A549 (cell line): ENCODE measurements around the gene FAM20B. TPM values are rescaled to one million over a fixed set of nuclear protein-coding genes. Genes with fewer than 3 reads are reported as not detected.

Experiments used
- ATAC-seq, 2 experiments: fragments of 200-7000 bp in 1 of 2; fragments of >200 bp in 1 of 2; cut with Nextera tagmentation in 1 of 2; cut with Tn5 transposase in 1 of 2; 3 replicates each; pipeline versions ENCODE4 v1.8.0 to v1.9.1; 2018 to 2020; ENCODE audit warnings: mild to moderate bottlenecking in 1 of 2, moderate library complexity in 1 of 2
- CTCF ChIA-PET: fragments of 300-600 bp; sonication (Branson Sonifier 250); formaldehyde crosslinking; extraction: SDS; loops from one replicate; lab custom pipeline; 2021; ENCODE audit warnings: antibody characterized with exemption, inconsistent platforms; lab: Yijun Ruan, JAX
- POLR2A ChIA-PET: fragments of 350-600 bp; formaldehyde crosslinking; extraction: SDS; loops from one replicate; lab custom pipeline; 2021; ENCODE audit warnings: antibody characterized with exemption, inconsistent platforms; lab: Yijun Ruan, JAX
- DNase-seq, 2 experiments: peaks; one replicate each; pipeline versions ENCODE4 v3.0.0 to v3.0.0-alpha.2; 2011 to 2016; ENCODE audit warnings: low read depth in 1 of 2, low spot score in 1 of 2
- FAIRE-seq: peaks from 2 replicates; lab custom pipeline; 2011; peaks lifted over from hg19 to GRCh38; lab: Jason Lieb, UNC
- H3K27ac ChIP-seq, 2 experiments: fragments of >200 bp; sonication (Bioruptor Twin); formaldehyde crosslinking; 3 replicates each; pipeline ENCODE4 v1.5.1; 2016 to 2017
- H3K4me1 ChIP-seq: fragments of >200 bp; sonication (Bioruptor Twin); formaldehyde crosslinking; 3 replicates; pipeline ENCODE4 v1.6.1; 2016
- H3K4me2 ChIP-seq: fragments of >200 bp; sonication (Bioruptor Twin); formaldehyde crosslinking; 3 replicates; pipeline ENCODE4 v1.6.1; 2016
- H3K4me3 ChIP-seq: fragments of >200 bp; sonication (Bioruptor Twin); formaldehyde crosslinking; 3 replicates; pipeline ENCODE4 v1.5.1; 2016
- H3K9me3 ChIP-seq: fragments of >200 bp; sonication (Bioruptor Twin); formaldehyde crosslinking; 3 replicates; pipeline ENCODE4 v1.6.1; 2016
- ATOH8 ChIP-seq: fragments of 250-450 bp; sonication (Bioruptor Pico); IDR thresholded peaks from 2 replicates; pipeline ENCODE4 v1.5.0; 2020; ENCODE audit warnings: low read depth, mild to moderate bottlenecking, moderate library complexity
- CBX8 ChIP-seq: fragments of 200-600 bp; sonication (generic); IDR thresholded peaks from 2 replicates; pipeline ENCODE4 v1.6.1; 2016
- EHMT2 ChIP-seq: fragments of 200-600 bp; sonication (generic); IDR thresholded peaks from 2 replicates; pipeline ENCODE4 v1.6.1; 2016; ENCODE audit warnings: antibody characterized with exemption, low read depth, mild to moderate bottlenecking, moderate library complexity
- EP300 ChIP-seq, 2 experiments: fragments of >200 bp; sonication (Bioruptor Twin); formaldehyde crosslinking; IDR thresholded peaks; 2 replicates in 1 of 2; 3 replicates in 1 of 2; pipeline ENCODE4 v1.6.1; 2016 to 2017
- ESRRA ChIP-seq: fragments of 150-350 bp; IDR thresholded peaks from 2 replicates; pipeline ENCODE4 v1.6.1; 2014; ENCODE audit warnings: mild to moderate bottlenecking, low read length, borderline replicate concordance
- FOSB ChIP-seq: fragments of 250-450 bp; sonication (Bioruptor Pico); IDR thresholded peaks from 2 replicates; pipeline ENCODE4 v1.5.0; 2020; ENCODE audit warnings: mild to moderate bottlenecking, moderate library complexity
- FOXS1 ChIP-seq: fragments of 250-450 bp; sonication (Bioruptor Pico); IDR thresholded peaks from 2 replicates; pipeline ENCODE4 v1.5.0; 2020; ENCODE audit warnings: mild to moderate bottlenecking, moderate library complexity
- GATA3 ChIP-seq: IDR thresholded peaks from 2 replicates; pipeline ENCODE4 v1.6.1; 2012; ENCODE audit warnings: borderline replicate concordance
- HMGXB4 ChIP-seq: fragments of 250-450 bp; sonication (Bioruptor Pico); IDR thresholded peaks from 2 replicates; pipeline ENCODE4 v1.5.0; 2021; ENCODE audit warnings: mild to moderate bottlenecking, moderate library complexity, borderline replicate concordance
- KDM1A ChIP-seq: fragments of 200-600 bp; sonication (generic); IDR thresholded peaks from 2 replicates; pipeline ENCODE4 v1.6.1; 2016; ENCODE audit warnings: low read depth, mild to moderate bottlenecking
- MAFK ChIP-seq: fragments of 450-650 bp; IDR thresholded peaks from 2 replicates; pipeline ENCODE4 v1.6.1; 2014; ENCODE audit not compliant: partially characterized antibody
- NFE2L2 ChIP-seq: fragments of 150-350 bp; conservative IDR thresholded peaks from 2 replicates; pipeline ENCODE4 v1.6.1; 2014; ENCODE audit warnings: low read length
- NR3C1 ChIP-seq: fragments of >200 bp; sonication (Bioruptor Twin); formaldehyde crosslinking; IDR thresholded peaks from 3 replicates; pipeline ENCODE4 v1.6.1; 2017
- PBX3 ChIP-seq: IDR thresholded peaks from 2 replicates; pipeline ENCODE4 v1.6.1; 2012
- PHF8 ChIP-seq: fragments of 200-600 bp; sonication (generic); IDR thresholded peaks from 2 replicates; pipeline ENCODE4 v1.6.1; 2016; ENCODE audit warnings: low read depth, mild to moderate bottlenecking, antibody characterized with exemption, moderate library complexity, borderline replicate concordance
- POLR2AphosphoS2 ChIP-seq: conservative IDR thresholded peaks from 2 replicates; pipeline ENCODE4 v1.6.1; 2012; ENCODE audit warnings: low read length, improper control_type of control experiment, inconsistent platforms
- RARB ChIP-seq: fragments of 250-450 bp; sonication (Bioruptor Pico); IDR thresholded peaks from 2 replicates; pipeline ENCODE4 v1.8.0; 2021; ENCODE audit warnings: mild to moderate bottlenecking, moderate library complexity
- RCOR1 ChIP-seq: fragments of 150-350 bp; IDR thresholded peaks from 2 replicates; pipeline ENCODE4 v1.6.1; 2014; ENCODE audit warnings: antibody characterized with exemption, low read length, low read depth
- SMC3 ChIP-seq: fragments of >200 bp; sonication (Bioruptor Twin); formaldehyde crosslinking; IDR thresholded peaks from 3 replicates; pipeline ENCODE4 v1.6.1; 2018; ENCODE audit warnings: inconsistent platforms
- ZC3H11A ChIP-seq: fragments of 450-650 bp; IDR thresholded peaks from 2 replicates; pipeline ENCODE4 v1.6.1; 2014; ENCODE audit warnings: antibody characterized with exemption, mild to moderate bottlenecking
- ZFP36 ChIP-seq: fragments of 450-650 bp; IDR thresholded peaks from 2 replicates; pipeline ENCODE4 v1.6.1; 2014; ENCODE audit warnings: borderline replicate concordance; ENCODE audit not compliant: partially characterized antibody
- ZSCAN20 ChIP-seq: fragments of 250-450 bp; sonication (Bioruptor Pico); IDR thresholded peaks from 2 replicates; pipeline ENCODE4 v1.8.0; 2022; ENCODE audit warnings: mild to moderate bottlenecking, moderate library complexity
- WGBS: methylation state at CpG from one replicate; pipeline ENCODE4 v1.1.6; 2017; ENCODE audit errors: missing lambda C conversion rate; 5-methylcytosine and 5-hydroxymethylcytosine counted together
- polyA plus RNA-seq, 4 experiments: library from polyadenylated mRNA; depleted of rRNA in 3 of 4; stranded (reverse); fragments of >200 nt; fragmentation: RNase III in 1 of 4; extraction: RNeasy Plus Mini Kit Qiagen cat#74134 plus additional on column Dnase treatment in 1 of 4; gene quantifications; 2 replicates in 3 of 4; 3 replicates in 1 of 4; pipeline ENCODE4 v1.2.3, GENCODE V29; 2011 to 2017
- TF ChIP-seq, protein P1 (sequence below): fragments of >200 bp; sonication (Bioruptor Twin); formaldehyde crosslinking; IDR thresholded peaks from 3 replicates; pipeline ENCODE4 v1.5.1; 2016
- TF ChIP-seq, protein P2 (sequence below): IDR thresholded peaks from 2 replicates; pipeline ENCODE4 v1.6.1; 2012
- TF ChIP-seq, protein P3 (sequence below): fragments of 450-650 bp; IDR thresholded peaks from 2 replicates; pipeline ENCODE4 v1.6.1; 2014; ENCODE audit warnings: antibody characterized with exemption
- TF ChIP-seq, protein P4 (sequence below): fragments of 150-350 bp; IDR thresholded peaks from 2 replicates; pipeline ENCODE4 v1.6.1; 2014; ENCODE audit warnings: low read depth, mild to moderate bottlenecking, low read length

FAM20B gene
- polyA plus RNA-seq, 2 of the 4 experiments (the other 2 are of a cell fraction), result 24.2 to 35.3 TPM

GRCh38 chr1:179030130-179030529 is 4.4 kb downstream of the FAM20B start:
- no peak for FAIRE-seq
- TF ChIP-seq PBX3 (no peak), ZSCAN20 (no peak), RCOR1 (no peak), EHMT2 (no peak), NFE2L2 (no peak), RARB (CRISPR knock-in tag) (no peak), ZFP36 (no peak), GATA3 (no peak), NR3C1 (no peak), EP300 (IDR thresholded peaks at IDR 0.05) (no peak), KDM1A (no peak)
- TF ChIP-seq, protein P1, sequence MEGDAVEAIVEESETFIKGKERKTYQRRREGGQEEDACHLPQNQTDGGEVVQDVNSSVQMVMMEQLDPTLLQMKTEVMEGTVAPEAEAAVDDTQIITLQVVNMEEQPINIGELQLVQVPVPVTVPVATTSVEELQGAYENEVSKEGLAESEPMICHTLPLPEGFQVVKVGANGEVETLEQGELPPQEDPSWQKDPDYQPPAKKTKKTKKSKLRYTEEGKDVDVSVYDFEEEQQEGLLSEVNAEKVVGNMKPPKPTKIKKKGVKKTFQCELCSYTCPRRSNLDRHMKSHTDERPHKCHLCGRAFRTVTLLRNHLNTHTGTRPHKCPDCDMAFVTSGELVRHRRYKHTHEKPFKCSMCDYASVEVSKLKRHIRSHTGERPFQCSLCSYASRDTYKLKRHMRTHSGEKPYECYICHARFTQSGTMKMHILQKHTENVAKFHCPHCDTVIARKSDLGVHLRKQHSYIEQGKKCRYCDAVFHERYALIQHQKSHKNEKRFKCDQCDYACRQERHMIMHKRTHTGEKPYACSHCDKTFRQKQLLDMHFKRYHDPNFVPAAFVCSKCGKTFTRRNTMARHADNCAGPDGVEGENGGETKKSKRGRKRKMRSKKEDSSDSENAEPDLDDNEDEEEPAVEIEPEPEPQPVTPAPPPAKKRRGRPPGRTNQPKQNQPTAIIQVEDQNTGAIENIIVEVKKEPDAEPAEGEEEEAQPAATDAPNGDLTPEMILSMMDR, result no peak
- TF ChIP-seq, all 56 proteins: peak for 0
- Histone ChIP-seq H3K27ac (no peak overlapping the region; a peak in 1 of 6 replicates), H3K9me3 (no peaks in the 10 kb centered on the region), H3K4me2 (peak overlapping the region; percentile 14; the same call in 1 of the 3 replicates), H3K4me1 (peaks cover 69% of the 10 kb centered on the region), H3K4me3 (no peak overlapping the region)
- 57% methylated on average over 5 of the region's 5 CpGs for WGBS
- no peak for DNase-seq
- ChIA-PET CTCF (interaction anchor here (0.6 to 2.8 kb wide), 4 partner anchors 8 to 27 kb away, joined by 3 to 15 read pairs (median 4); no protein-coding TSS in a partner anchor), POLR2A (no interaction called here)
- ATAC-seq, result no peak

GRCh38 chr1:179030683-179031082 is 5.0 kb downstream of the FAM20B start:
- Histone ChIP-seq H3K4me3 (no peak overlapping the region), H3K9me3 (no peaks in the 10 kb centered on the region), H3K4me2 (peak overlapping the region; percentile 14; the same call in 1 of the 3 replicates), H3K4me1 (peaks cover 70% of the 10 kb centered on the region), H3K27ac (no peak overlapping the region)
- TF ChIP-seq EHMT2, result no peak
- no peak for TF ChIP-seq POLR2AphosphoS2
- TF ChIP-seq, protein P2, sequence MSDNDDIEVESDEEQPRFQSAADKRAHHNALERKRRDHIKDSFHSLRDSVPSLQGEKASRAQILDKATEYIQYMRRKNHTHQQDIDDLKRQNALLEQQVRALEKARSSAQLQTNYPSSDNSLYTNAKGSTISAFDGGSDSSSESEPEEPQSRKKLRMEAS, result no peak
- TF ChIP-seq HMGXB4 (CRISPR knock-in tag), result no peak
- ChIA-PET CTCF (interaction anchor here (2.8 kb wide), 1 partner anchor 28 kb away, joined by 15 read pairs; no protein-coding TSS in a partner anchor), POLR2A (no interaction called here)
- WGBS, result 80% methylated on average over 3 of the region's 3 CpGs
- DNase-seq, result no peak
- ATAC-seq, result no peak
- FAIRE-seq, result no peak

GRCh38 chr1:179031284-179031683 is 5.6 kb downstream of the FAM20B start:
- no peak overlapping the region; the same call in 2 of the 3 replicates for H3K4me2 ChIP-seq
- H3K27ac ChIP-seq, result no peak overlapping the region
- CTCF ChIA-PET, result interaction anchor here (2.8 kb wide), 1 partner anchor 28 kb away, joined by 15 read pairs; no protein-coding TSS in a partner anchor
- 92% methylated on average over 3 of the region's 3 CpGs for WGBS
- no peak overlapping the region for H3K4me3 ChIP-seq
- FAIRE-seq (no peak), ATAC-seq (no peak), DNase-seq (no peak)
- H3K4me1 ChIP-seq, result peaks cover 70% of the 10 kb centered on the region
- H3K9me3 ChIP-seq, result no peaks in the 10 kb centered on the region
- POLR2A ChIA-PET, result no interaction called here
- TF ChIP-seq, protein P3, sequence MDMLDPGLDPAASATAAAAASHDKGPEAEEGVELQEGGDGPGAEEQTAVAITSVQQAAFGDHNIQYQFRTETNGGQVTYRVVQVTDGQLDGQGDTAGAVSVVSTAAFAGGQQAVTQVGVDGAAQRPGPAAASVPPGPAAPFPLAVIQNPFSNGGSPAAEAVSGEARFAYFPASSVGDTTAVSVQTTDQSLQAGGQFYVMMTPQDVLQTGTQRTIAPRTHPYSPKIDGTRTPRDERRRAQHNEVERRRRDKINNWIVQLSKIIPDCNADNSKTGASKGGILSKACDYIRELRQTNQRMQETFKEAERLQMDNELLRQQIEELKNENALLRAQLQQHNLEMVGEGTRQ, result no peak
- TF ChIP-seq SMC3, result no peak
- TF ChIP-seq FOXS1 (CRISPR knock-in tag), result no peak
- TF ChIP-seq FOSB (CRISPR knock-in tag), result no peak
- no peak for TF ChIP-seq CBX8
- TF ChIP-seq ZC3H11A, result no peak
- TF ChIP-seq PHF8, result no peak
- no peak for TF ChIP-seq ATOH8 (CRISPR knock-in tag)
- TF ChIP-seq MAFK, result no peak
- TF ChIP-seq ESRRA, result no peak
- TF ChIP-seq RARB (CRISPR knock-in tag), result no peak
- TF ChIP-seq, protein P4, sequence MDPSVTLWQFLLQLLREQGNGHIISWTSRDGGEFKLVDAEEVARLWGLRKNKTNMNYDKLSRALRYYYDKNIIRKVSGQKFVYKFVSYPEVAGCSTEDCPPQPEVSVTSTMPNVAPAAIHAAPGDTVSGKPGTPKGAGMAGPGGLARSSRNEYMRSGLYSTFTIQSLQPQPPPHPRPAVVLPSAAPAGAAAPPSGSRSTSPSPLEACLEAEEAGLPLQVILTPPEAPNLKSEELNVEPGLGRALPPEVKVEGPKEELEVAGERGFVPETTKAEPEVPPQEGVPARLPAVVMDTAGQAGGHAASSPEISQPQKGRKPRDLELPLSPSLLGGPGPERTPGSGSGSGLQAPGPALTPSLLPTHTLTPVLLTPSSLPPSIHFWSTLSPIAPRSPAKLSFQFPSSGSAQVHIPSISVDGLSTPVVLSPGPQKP, result no peak
